K562 (cell line): ENCODE measurements around the gene GPRIN1. TPM values are rescaled to one million over a fixed set of nuclear protein-coding genes. Genes with fewer than 3 reads are reported as not detected.

ENCODE experiments used
- ATAC-seq: fragments of 200-7000 bp; cut with Tn5 transposase; 3 replicates; pipeline ENCODE4 v1.9.1; 2020; ENCODE audit warnings: moderate library complexity
- BruUV-seq: library from RNA; stranded (reverse); fragments of 400-500 nt; replicated peaks from 2 replicates; lab custom pipeline; 2021; lab: Mats Ljungman, UMichigan
- CTCF ChIA-PET: fragments of 300-600 bp; formaldehyde crosslinking; extraction: SDS; loops from one replicate; lab custom pipeline; 2021; ENCODE audit warnings: low intra/inter-chr PET ratio; lab: Yijun Ruan, JAX
- POLR2A ChIA-PET: fragments of 300-600, 350-650 bp; sonication (Branson Sonifier 250); formaldehyde crosslinking; extraction: SDS; loops from one replicate; lab custom pipeline; 2021; ENCODE audit warnings: antibody characterized with exemption, inconsistent platforms; lab: Yijun Ruan, JAX
- DNase-seq, 4 experiments: peaks; one replicate each; pipeline versions ENCODE4 v3.0.0 to v3.0.0-alpha.2; 2011 to 2018; ENCODE audit warnings: low spot score in 3 of 4, mixed read lengths in 3 of 4; ENCODE audit errors: extremely low read depth in 1 of 4
- FAIRE-seq: peaks from 2 replicates; lab custom pipeline; 2011; peaks lifted over from hg19 to GRCh38; lab: Jason Lieb, UNC
- H2AFZ ChIP-seq: 2 replicates; pipeline ENCODE4 v1.6.0; 2011; ENCODE audit warnings: low read depth, low read length, control low read depth, inconsistent platforms
- H3K27ac ChIP-seq: fragments of 200-600 bp; 3 replicates; pipeline ENCODE4 v1.8.0; 2011; ENCODE audit warnings: low read depth, mild to moderate bottlenecking, control low read depth, inconsistent platforms, low read length, moderate library complexity, mixed read lengths; ENCODE audit errors: extremely low read depth
- H3K27me3 ChIP-seq, 2 experiments: fragments of 300-600 bp in 1 of 2; 2 replicates in 1 of 2; 3 replicates in 1 of 2; pipeline versions ENCODE4 v1.6.0 to v1.8.0; 2011; ENCODE audit warnings: inconsistent platforms in 2 of 2, low read length in 2 of 2, mild to moderate bottlenecking in 1 of 2, mixed read lengths in 1 of 2, moderate library complexity in 1 of 2; ENCODE audit not compliant: control insufficient read depth in 2 of 2, insufficient read depth in 2 of 2
- H3K36me3 ChIP-seq: fragments of 300-600 bp; 3 replicates; pipeline ENCODE4 v1.8.0; 2011; ENCODE audit warnings: mild to moderate bottlenecking, low read length, inconsistent platforms; ENCODE audit not compliant: control insufficient read depth, insufficient read depth
- H3K4me1 ChIP-seq, 2 experiments: fragments of 200-600 bp in 1 of 2; replicated peaks in 1 of 2; 2 replicates in 1 of 2; 3 replicates in 1 of 2; pipeline versions ENCODE4 v1.5.1 to v1.8.0; 2011; ENCODE audit warnings: inconsistent platforms in 2 of 2, low read length in 2 of 2, mild to moderate bottlenecking in 1 of 2, mixed read lengths in 1 of 2, moderate library complexity in 1 of 2; ENCODE audit not compliant: control insufficient read depth in 2 of 2, insufficient read depth in 2 of 2
- H3K4me2 ChIP-seq: 2 replicates; pipeline ENCODE4 v1.6.1; 2011; ENCODE audit warnings: low read length, control low read depth, inconsistent platforms, mixed read lengths; ENCODE audit not compliant: insufficient read depth
- H3K4me3 ChIP-seq: fragments of 200-600 bp; sonication (generic), shearing (Covaris generic); 2 replicates; pipeline ENCODE4 v1.5.1; 2016; ENCODE audit warnings: control low read depth, inconsistent platforms
- H3K79me2 ChIP-seq: fragments of 200-600 bp; 3 replicates; pipeline ENCODE4 v1.8.0; 2011; ENCODE audit warnings: low read length, inconsistent platforms; ENCODE audit not compliant: control insufficient read depth, insufficient read depth
- H3K9ac ChIP-seq, 2 experiments: 2 replicates each; pipeline versions ENCODE4 v1.6.0 to v1.6.1; 2011; ENCODE audit warnings: low read depth in 2 of 2, low read length in 2 of 2, control low read depth in 1 of 2, inconsistent platforms in 1 of 2, mild to moderate bottlenecking in 1 of 2, mixed read lengths in 1 of 2; ENCODE audit not compliant: insufficient read depth in 1 of 2
- H3K9me1 ChIP-seq: one replicate; pipeline ENCODE4 v1.6.0; 2011; ENCODE audit warnings: inconsistent platforms, mild to moderate bottlenecking, low read length, moderate library complexity; ENCODE audit not compliant: control insufficient read depth, insufficient read depth
- H3K9me3 ChIP-seq: replicated peaks from 2 replicates; pipeline ENCODE4 v1.5.1; 2011; ENCODE audit warnings: low read depth, low read length, inconsistent platforms; ENCODE audit not compliant: control insufficient read depth, insufficient read depth
- H4K20me1 ChIP-seq: replicated peaks from 2 replicates; pipeline ENCODE4 v1.6.1; 2011; ENCODE audit warnings: low read length, inconsistent platforms, mixed read lengths; ENCODE audit not compliant: control insufficient read depth, insufficient read depth
- BCL6 ChIP-seq: fragments of 250-450 bp; sonication (Bioruptor Pico); IDR thresholded peaks from 2 replicates; pipeline ENCODE4 v1.4.0; 2020
- BCOR ChIP-seq: fragments of 450-650 bp; IDR thresholded peaks from 2 replicates; pipeline ENCODE4 v1.6.1; 2016
- COPS2 ChIP-seq: fragments of 450-650 bp; conservative IDR thresholded peaks from 2 replicates; pipeline ENCODE4 v1.6.1; 2016; ENCODE audit warnings: mild to moderate bottlenecking, moderate library complexity
- CXXC5 ChIP-seq: fragments of 250-450 bp; sonication (Bioruptor Pico); IDR thresholded peaks from 2 replicates; pipeline ENCODE4 v1.8.0; 2022; ENCODE audit warnings: inconsistent platforms, mild to moderate bottlenecking, moderate library complexity
- HNRNPLL ChIP-seq: fragments of 200-400 bp; formaldehyde crosslinking; IDR thresholded peaks from 2 replicates; pipeline ENCODE4 v1.6.1; 2017; ENCODE audit warnings: low read length, low read depth, mild to moderate bottlenecking; ENCODE audit not compliant: poor library complexity, severe bottlenecking
- KDM1A ChIP-seq, 2 experiments: fragments of 450-650 bp; IDR thresholded peaks; 2 replicates each; pipeline ENCODE4 v1.6.1; 2016; ENCODE audit warnings: mild to moderate bottlenecking in 2 of 2
- NR2F6 ChIP-seq: fragments of 450-650 bp; formaldehyde crosslinking; IDR thresholded peaks from 2 replicates; pipeline ENCODE4 v1.4.0; 2020; ENCODE audit warnings: mild to moderate bottlenecking
- POLR2B ChIP-seq: fragments of 450-650 bp; IDR thresholded peaks from 2 replicates; pipeline ENCODE4 v1.6.1; 2018; ENCODE audit warnings: low read depth; ENCODE audit not compliant: partially characterized antibody
- RBM25 ChIP-seq: fragments of 200-400 bp; formaldehyde crosslinking; IDR thresholded peaks from 2 replicates; pipeline ENCODE4 v1.6.1; 2018; ENCODE audit warnings: low read length, low read depth, moderate library complexity; ENCODE audit not compliant: severe bottlenecking
- SMARCA5 ChIP-seq: fragments of 450-650 bp; IDR thresholded peaks from 2 replicates; pipeline ENCODE4 v1.6.1; 2016
- SMARCC2 ChIP-seq: fragments of 450-650 bp; IDR thresholded peaks from 2 replicates; pipeline ENCODE4 v1.6.1; 2017; ENCODE audit warnings: antibody characterized with exemption, moderate library complexity, mild to moderate bottlenecking, low read depth
- STAT5B ChIP-seq: fragments of 250-450 bp; sonication (Bioruptor Pico); IDR thresholded peaks from 2 replicates; pipeline ENCODE4 v1.8.0; 2021; ENCODE audit warnings: mild to moderate bottlenecking, inconsistent platforms
- TCF3 ChIP-seq: sonication (generic); formaldehyde crosslinking; IDR thresholded peaks from 2 replicates; pipeline ENCODE4 v1.4.0; 2020; ENCODE audit warnings: mild to moderate bottlenecking, missing genetic modification reagents
- XRCC5 ChIP-seq: fragments of 200-400 bp; formaldehyde crosslinking; IDR thresholded peaks from 2 replicates; pipeline ENCODE4 v1.6.1; 2017; ENCODE audit warnings: low read depth, mild to moderate bottlenecking, low read length
- ZFP91 ChIP-seq: sonication (generic); formaldehyde crosslinking; IDR thresholded peaks from 2 replicates; pipeline ENCODE4 v1.8.0; 2022; ENCODE audit warnings: mild to moderate bottlenecking, missing genetic modification reagents
- ZKSCAN3 ChIP-seq: fragments of 250-450 bp; sonication (Bioruptor Pico); IDR thresholded peaks from 2 replicates; pipeline ENCODE4 v1.4.0; 2020
- ZNF140 ChIP-seq: fragments of 250-450 bp; sonication (Bioruptor Pico); IDR thresholded peaks from 2 replicates; pipeline ENCODE4 v1.8.0; 2021; ENCODE audit warnings: moderate library complexity, mild to moderate bottlenecking, inconsistent platforms
- ZNF3 ChIP-seq: fragments of 250-450 bp; sonication (Bioruptor Pico); IDR thresholded peaks from 2 replicates; pipeline ENCODE4 v1.5.0; 2021; ENCODE audit warnings: mild to moderate bottlenecking, moderate library complexity
- WGBS: fragments of 100-300 bp; shearing (Covaris generic); methylation state at CpG from one replicate; pipeline ENCODE4 v1.1.6; 2016; ENCODE audit warnings: low coverage, mixed read lengths; ENCODE audit not compliant: insufficient coverage; ENCODE audit errors: missing lambda C conversion rate; 5-methylcytosine and 5-hydroxymethylcytosine counted together
- in situ Hi-C: fragments of 300-500 bp; cut with MboI; formaldehyde crosslinking; loops from 4 replicates; pipeline ENCODE4 v1.15.0; 2018; ENCODE audit warnings: inconsistent platforms, mixed read lengths
- intact Hi-C: fragments of 100-400 bp; cut with micrococcal nuclease; formaldehyde crosslinking; loops from 2 replicates; pipeline ENCODE4 v1.14.2; 2022
- polyA plus RNA-seq, 8 experiments: library from polyadenylated mRNA; depleted of rRNA in 4 of 8; stranded (reverse) in 5 of 8; unstranded in 3 of 8; fragments of >200 nt; fragmentation: Nextera tagmentation in 2 of 8; fragmentation: Illumina TruSeq in 1 of 8; extraction: Ambion mirVana in 2 of 8; extraction: Trizol in 1 of 8; gene quantifications; 2 replicates each; pipeline versions ENCODE4 v1.2.1 to v1.2.3, GENCODE V29; 2011 to 2014; ENCODE audit warnings: inconsistent platforms in 1 of 8, missing spikeins in 1 of 8
- total RNA-seq, 7 experiments: library from RNA; depleted of rRNA in 6 of 7; stranded (reverse); fragments of >200 nt in 6 of 7; fragmentation: Illumina TruSeq in 2 of 7; extraction: Trizol in 2 of 7; gene quantifications; 2 replicates each; pipeline versions ENCODE4 v1.2.1 to v1.2.3, GENCODE V29; 2011 to 2021; ENCODE audit warnings: low replicate concordance in 1 of 7

Gene GPRIN1
- total and polyA plus RNA-seq, 9 of the 15 experiments (the other 6 are each of a cell fraction or from before 2014, with no cell fraction given), result 0.15 to 11.6 (median 4.4) TPM

GRCh38 chr5:176639208-176639607 lies 29.3 kb upstream of the GPRIN1 start:
- ChIA-PET CTCF (no interaction called here), POLR2A (interaction anchor here (1.2 to 1.6 kb wide), 2 partner anchors 9 to 17 kb away, joined by 3 read pairs; no protein-coding TSS in a partner anchor)
- H2AFZ ChIP-seq, result no peak overlapping the region
- H3K27me3 ChIP-seq, result peaks cover 29 to 45% of the 10 kb centered on the region in 2 experiments
- no TSS peak for BruUV-seq
- H3K9ac ChIP-seq, result no peak overlapping the region
- H3K9me3 ChIP-seq, result no peaks in the 10 kb centered on the region
- intact Hi-C loops, result no loop called here
- no peaks in the 10 kb centered on the region for H3K79me2 ChIP-seq
- DNase-seq (no peak), ATAC-seq (no peak), FAIRE-seq (no peak)
- WGBS, result 10% methylated on average over 4 of the region's 4 CpGs
- TF ChIP-seq SMARCC2 (no peak), HNRNPLL (no peak), BCL6 (CRISPR knock-in tag) (no peak), STAT5B (CRISPR knock-in tag) (no peak), TCF3 (CRISPR knock-in tag) (no peak)
- H4K20me1 ChIP-seq, result peaks cover 4% of the 10 kb centered on the region; the same call in 1 of the 2 replicates
- H3K27ac ChIP-seq, result no peak overlapping the region
- peaks cover 5 to 14% of the 10 kb centered on the region in 2 experiments; a peak in 4 of 5 replicates for H3K4me1 ChIP-seq
- H3K4me2 ChIP-seq, result no peak overlapping the region
- H3K4me3 ChIP-seq, result no peak overlapping the region
- no peaks in the 10 kb centered on the region for H3K36me3 ChIP-seq
- in situ Hi-C loops, result no loop called here
- no peaks in the 10 kb centered on the region for H3K9me1 ChIP-seq

- Histone ChIP-seq H3K9ac (no peak overlapping the region), H3K4me2 (no peak overlapping the region), H3K9me3 (no peaks in the 10 kb centered on the region), H2AFZ (no peak overlapping the region), H3K36me3 (no peaks in the 10 kb centered on the region), H3K79me2 (no peaks in the 10 kb centered on the region), H3K4me1 (peaks cover 2 to 6% of the 10 kb centered on the region in 2 experiments; a peak in 3 of 5 replicates), H3K9me1 (no peaks in the 10 kb centered on the region), H3K27ac (no peak overlapping the region), H3K4me3 (no peak overlapping the region), H3K27me3 (peaks cover 31 to 52% of the 10 kb centered on the region in 2 experiments), H4K20me1 (peaks cover 4% of the 10 kb centered on the region; the same call in 1 of the 2 replicates)
- FAIRE-seq (no peak), ATAC-seq (no peak), DNase-seq (no peak)
- CTCF ChIA-PET, result no interaction called here
- intact Hi-C loops, result no loop called here
- POLR2A ChIA-PET, result interaction anchor here (0.6 to 1.6 kb wide), 2 partner anchors 17 to 22 kb away, joined by 3 read pairs; no protein-coding TSS in a partner anchor
- BruUV-seq, result no TSS peak
- WGBS, result 53% methylated on average over 3 of the region's 3 CpGs
- in situ Hi-C loops, result no loop called here
- TF ChIP-seq ZNF140 (CRISPR knock-in tag) (no peak), ZNF3 (0 out of 2 replicates have a peak, but pooled peaks have one; percentile 22), KDM1A (IDR thresholded peaks at IDR 0.05) (0 out of 4 replicates have a peak, but pooled peaks of 1 of the 2 experiments have one; percentile 9), BCOR (peak; percentile 45; the same call in 1 of the 2 replicates), ZFP91 (CRISPR knock-in tag) (no peak), ZKSCAN3 (CRISPR knock-in tag) (no peak), RBM25 (peak; percentile 88), SMARCA5 (peak; percentile 64; the same call in 1 of the 2 replicates), POLR2B (no peak), NR2F6 (CRISPR knock-in tag) (no peak), COPS2 (no peak), CXXC5 (CRISPR knock-in tag) (no peak), XRCC5 (no peak)
Measured at GRCh38 chr5:176638437-176638836, 28.5 kb upstream of the GPRIN1 start.
